Nephron (organoid): ENCODE measurements around the gene ZNF516.

ENCODE experiments used
- H3K27ac Mint-ChIP-seq, 3 experiments: 2 replicates each; pipeline ENCODE4 v1.8.0; 2020; ENCODE audit warnings: mixed read lengths in 3 of 3, mild to moderate bottlenecking in 2 of 3, moderate library complexity in 1 of 3
- H3K27me3 Mint-ChIP-seq: 2 replicates; pipeline ENCODE4 v1.8.0; 2021; ENCODE audit warnings: low read depth, mild to moderate bottlenecking, moderate library complexity, mixed read lengths
- H3K36me3 Mint-ChIP-seq: 2 replicates; pipeline ENCODE4 v1.8.0; 2020; ENCODE audit warnings: low read depth, mixed read lengths
- H3K4me1 Mint-ChIP-seq: 2 replicates; pipeline ENCODE4 v1.8.0; 2020; ENCODE audit warnings: mixed read lengths
- H3K4me3 Mint-ChIP-seq, 3 experiments: 2 replicates each; pipeline ENCODE4 v1.8.0; 2020; ENCODE audit warnings: mild to moderate bottlenecking in 3 of 3, mixed read lengths in 3 of 3, moderate library complexity in 2 of 3
- H3K9me3 Mint-ChIP-seq: 2 replicates; pipeline ENCODE4 v1.8.0; 2020; ENCODE audit warnings: mixed read lengths
- CTCF ChIP-seq, 3 experiments: fragments of 200-600 bp; sonication (generic); IDR thresholded peaks; one replicate each; pipeline ENCODE4 v1.5.0; 2021; ENCODE audit warnings: antibody characterized with exemption in 3 of 3; ENCODE audit not compliant: unreplicated experiment in 3 of 3

ZNF516 gene

GRCh38 chr18:76445741-76446232, 49.3 kb downstream of the ZNF516 start:
- H3K36me3 Mint-ChIP-seq: peaks cover 18% of the 10 kb centered on the region
- peaks cover 77% of the 10 kb centered on the region for H3K4me1 Mint-ChIP-seq
- H3K27ac Mint-ChIP-seq: peak overlapping the region; percentile 48 to 96 (median 63)
- H3K9me3 Mint-ChIP-seq: no peaks in the 10 kb centered on the region
- no peaks in the 10 kb centered on the region for H3K27me3 Mint-ChIP-seq
- no peak overlapping the region for H3K4me3 Mint-ChIP-seq
- TF ChIP-seq CTCF (IDR thresholded peaks at IDR 0.05; ENCODE audit: unreplicated experiment in 3 of 3): no peak

GRCh38 chr18:76445275-76445674, 49.8 kb downstream of the ZNF516 start:
- peaks cover 23% of the 10 kb centered on the region for H3K36me3 Mint-ChIP-seq
- peak overlapping the region in 2 of 3 experiments; percentile 2 to 20 for H3K4me3 Mint-ChIP-seq
- no peak for TF ChIP-seq CTCF (IDR thresholded peaks at IDR 0.05; ENCODE audit: unreplicated experiment in 3 of 3)
- H3K4me1 Mint-ChIP-seq: peaks cover 73% of the 10 kb centered on the region
- no peaks in the 10 kb centered on the region for H3K9me3 Mint-ChIP-seq
- peak overlapping the region; percentile 48 to 96 (median 55) for H3K27ac Mint-ChIP-seq
- H3K27me3 Mint-ChIP-seq: no peaks in the 10 kb centered on the region

GRCh38 chr18:76444446-76445105, 50.5 kb downstream of the ZNF516 start:
- Mint-ChIP-seq H3K27ac (peak overlapping the region; percentile 57 to 96 (median 77)), H3K4me3 (peak overlapping the region in 1 of 3 experiments; percentile 4), H3K36me3 (peaks cover 29% of the 10 kb centered on the region), H3K9me3 (no peaks in the 10 kb centered on the region), H3K4me1 (peaks cover 70% of the 10 kb centered on the region), H3K27me3 (no peaks in the 10 kb centered on the region)
- no peak for TF ChIP-seq CTCF (IDR thresholded peaks at IDR 0.05; ENCODE audit: unreplicated experiment in 3 of 3)

GRCh38 chr18:76443519-76444445, 51.3 kb downstream of the ZNF516 start:
- Mint-ChIP-seq H3K4me3 (no peak overlapping the region), H3K27ac (peak overlapping the region; percentile 57 to 96 (median 77))
- TF ChIP-seq CTCF (IDR thresholded peaks at IDR 0.05; ENCODE audit: unreplicated experiment in 3 of 3): no peak

GRCh38 chr18:76442413-76443171, 52.5 kb downstream of the ZNF516 start:
- peaks cover 66% of the 10 kb centered on the region for H3K4me1 Mint-ChIP-seq
- peaks cover 47% of the 10 kb centered on the region for H3K36me3 Mint-ChIP-seq
- H3K27me3 Mint-ChIP-seq: no peaks in the 10 kb centered on the region
- no peak overlapping the region for H3K27ac Mint-ChIP-seq
- no peak overlapping the region for H3K4me3 Mint-ChIP-seq
- no peak for TF ChIP-seq CTCF (IDR thresholded peaks at IDR 0.05; ENCODE audit: unreplicated experiment in 3 of 3)
- no peaks in the 10 kb centered on the region for H3K9me3 Mint-ChIP-seq

More at GRCh38 chr18:76443519-76444445, 51.3 kb downstream of the ZNF516 start:
- Mint-ChIP-seq H3K27me3 (no peaks in the 10 kb centered on the region), H3K36me3 (peaks cover 37% of the 10 kb centered on the region), H3K9me3 (no peaks in the 10 kb centered on the region), H3K4me1 (peaks cover 70% of the 10 kb centered on the region)
